Activated CD8-positive, alpha-beta memory T cell treated with anti-CD3 and anti-CD28 coated beads for 48 hours (primary cell): Measurements from ENCODE around the gene ARID3C.
"Not testable (repeated sequence)": the region's sequence is repeated elsewhere in the genome, so short reads cannot be mapped to it uniquely, and the experiment has no call there.

Experiments used
- DNase-seq, 3 experiments: peaks; one replicate each; pipeline ENCODE4 v3.0.0-alpha.2; 2020; ENCODE audit warnings: low read depth in 2 of 3, low spot score in 2 of 3

ARID3C gene

DNA sequence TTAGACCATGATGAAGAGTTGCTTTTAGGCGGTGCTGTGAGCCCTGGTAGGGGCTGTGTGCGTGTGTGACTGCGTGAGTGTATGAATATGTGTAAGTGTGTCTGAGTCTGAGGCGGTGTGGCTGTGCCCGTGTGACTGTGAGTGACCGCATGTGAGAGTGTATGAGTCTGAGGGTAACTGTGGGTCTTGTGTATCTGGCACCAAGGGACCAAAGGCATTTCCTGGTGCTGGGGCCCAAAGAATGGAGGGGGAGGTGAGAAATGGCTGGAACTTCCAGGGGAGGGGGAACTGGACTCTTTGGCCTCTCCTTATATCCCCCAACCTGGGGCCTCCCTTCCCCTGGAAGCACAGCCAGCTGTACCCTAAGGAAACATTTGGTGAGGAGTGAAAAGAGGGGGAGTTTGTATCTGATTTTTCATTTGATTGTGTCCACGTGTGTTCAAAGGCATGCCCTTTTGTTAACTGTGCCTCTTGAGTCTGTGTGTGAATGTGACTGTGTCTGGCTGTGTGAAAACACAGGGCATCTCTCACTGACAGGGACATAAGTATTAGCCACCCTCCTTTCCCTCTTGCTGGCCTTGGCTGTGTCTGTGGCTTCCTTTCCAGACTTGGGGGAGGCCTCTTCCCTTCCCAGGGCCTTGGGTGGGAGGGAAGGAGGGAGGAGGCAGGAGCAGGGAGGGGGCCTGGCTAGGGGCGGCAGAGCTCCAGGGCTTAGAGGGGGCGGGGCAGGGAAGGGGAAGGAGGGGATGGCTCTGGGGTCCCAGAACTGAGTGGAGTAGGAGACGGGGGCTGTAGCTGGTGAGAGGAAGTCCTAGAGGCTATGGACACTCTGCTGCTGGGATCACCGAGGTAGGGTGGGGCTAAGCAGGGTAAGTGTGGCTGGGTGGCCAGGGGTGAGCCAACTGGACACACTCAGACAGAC lies 24.5 kb upstream of the ARID3C start:
- DNase-seq: no peak

DNA sequence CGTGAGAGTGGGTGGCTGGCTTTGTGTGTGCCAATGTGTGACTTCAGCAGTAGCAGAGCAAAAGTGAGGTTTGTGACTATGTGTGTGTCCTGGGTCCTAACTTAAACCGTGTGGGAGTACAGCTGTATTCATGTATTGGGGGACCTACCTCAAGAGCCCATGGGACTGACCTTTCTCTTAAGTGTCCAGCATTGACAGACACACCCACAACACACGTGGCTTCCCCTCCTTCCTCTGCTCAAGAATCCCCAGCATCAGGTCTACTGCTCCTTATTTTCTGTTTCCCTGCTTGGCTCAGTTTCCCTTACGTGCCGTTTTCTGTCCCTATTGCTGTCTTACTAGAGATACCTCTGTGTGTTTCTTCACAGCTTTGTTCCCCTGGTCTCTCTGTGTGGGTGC lies 23.7 kb upstream of the ARID3C start:
- DNase-seq: no peak

DNA sequence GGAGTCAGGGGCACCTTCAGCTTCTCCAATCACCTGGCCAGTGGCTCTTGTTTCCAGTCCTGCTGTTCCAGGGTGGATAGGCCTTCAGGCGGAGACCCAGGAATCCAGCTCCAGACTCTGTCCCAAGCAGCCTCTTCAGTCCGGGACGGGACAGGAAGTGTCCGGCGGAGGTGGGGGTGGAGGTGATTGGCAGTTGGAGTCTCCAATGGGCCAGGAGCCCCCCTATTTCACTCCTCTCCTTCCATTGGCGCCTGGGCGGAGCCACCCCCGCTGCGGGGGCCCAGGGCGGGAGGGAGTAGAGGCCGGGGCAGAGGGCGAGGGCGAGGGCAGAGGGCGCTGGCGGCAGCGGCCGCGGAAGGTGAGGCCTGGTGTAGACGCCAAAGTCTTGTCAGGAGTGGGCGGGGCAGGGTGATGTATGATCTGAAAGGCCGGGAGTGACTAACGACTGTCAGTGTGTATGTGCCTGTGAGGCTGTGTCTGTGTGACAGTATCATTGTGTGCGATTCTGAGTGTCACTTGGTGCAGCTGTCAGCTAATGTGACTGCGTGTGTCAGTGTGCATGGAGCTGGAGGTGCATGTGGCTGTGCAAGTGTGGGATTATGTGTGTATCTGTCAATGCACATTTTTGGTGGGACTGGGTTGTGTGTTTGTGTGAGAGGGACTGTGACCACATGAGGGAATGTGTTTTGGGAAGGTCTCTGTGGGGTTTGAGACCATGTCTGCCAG lies 23.2 kb upstream of the ARID3C start, which contains the start of gene IL11RA:
Gene IL11RA (plus strand): TSS at position 310 of the 726 bp plus-strand sequence. CDS start 3,033 bp downstream, outside the sequence.
- DNase-seq: no peak

DNA sequence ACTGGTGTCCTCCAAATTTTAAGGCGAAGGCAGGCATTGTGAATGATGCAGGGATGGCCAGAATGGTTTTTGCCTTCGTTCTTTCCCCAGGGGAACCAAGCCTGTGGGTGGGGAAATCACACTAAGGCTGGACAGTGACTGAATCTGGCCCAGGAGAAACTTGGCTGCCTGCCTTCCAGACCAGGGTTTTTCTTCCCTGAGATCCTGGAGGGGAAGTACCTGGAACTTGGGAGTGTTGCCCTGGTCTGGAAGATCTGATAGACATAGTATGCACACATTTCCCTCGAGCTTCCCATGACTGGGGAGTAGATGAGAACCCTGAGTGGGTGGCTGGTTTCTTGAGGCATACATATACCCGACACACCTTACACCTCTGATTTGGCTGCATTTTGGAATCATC lies 22.5 kb upstream of the ARID3C start:
- no peak for DNase-seq

DNA sequence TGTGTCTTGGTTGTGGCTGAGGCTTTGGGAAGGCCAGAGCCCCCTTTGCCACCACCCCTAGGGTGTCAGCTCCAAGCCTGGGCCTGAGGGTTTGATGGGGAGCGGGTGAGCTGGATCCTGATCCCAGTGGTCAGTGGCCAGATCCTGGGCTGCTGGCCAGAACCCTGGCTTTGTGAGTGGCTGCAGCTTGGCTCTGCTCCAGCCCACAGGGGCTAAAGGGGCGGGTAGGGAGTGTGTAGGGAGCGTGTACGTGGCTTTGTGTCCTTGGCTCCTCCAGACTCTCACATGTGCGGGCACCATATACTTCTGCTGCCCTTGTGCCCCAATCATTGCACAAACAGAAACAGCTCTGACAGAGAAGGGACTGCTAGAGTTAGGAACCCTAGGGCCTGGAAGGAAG lies 21.9 kb upstream of the ARID3C start:
- DNase-seq: no peak

DNA sequence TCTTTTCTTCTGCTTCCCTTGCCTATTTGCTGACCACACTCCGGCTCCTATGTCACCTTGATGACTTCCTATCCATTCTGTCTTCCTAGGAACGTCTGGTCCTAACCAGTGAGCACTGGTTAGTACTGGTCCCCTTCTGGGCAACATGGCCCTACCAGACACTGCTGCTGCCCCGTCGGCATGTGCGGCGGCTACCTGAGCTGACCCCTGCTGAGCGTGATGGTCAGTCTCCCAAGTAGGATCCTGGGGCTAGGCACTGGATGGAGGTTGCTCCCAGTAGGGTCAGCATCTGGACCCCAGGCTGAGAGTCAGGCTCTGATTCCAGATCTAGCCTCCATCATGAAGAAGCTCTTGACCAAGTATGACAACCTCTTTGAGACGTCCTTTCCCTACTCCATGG lies 19.8 kb upstream of the ARID3C start:
- no peak for DNase-seq

DNA sequence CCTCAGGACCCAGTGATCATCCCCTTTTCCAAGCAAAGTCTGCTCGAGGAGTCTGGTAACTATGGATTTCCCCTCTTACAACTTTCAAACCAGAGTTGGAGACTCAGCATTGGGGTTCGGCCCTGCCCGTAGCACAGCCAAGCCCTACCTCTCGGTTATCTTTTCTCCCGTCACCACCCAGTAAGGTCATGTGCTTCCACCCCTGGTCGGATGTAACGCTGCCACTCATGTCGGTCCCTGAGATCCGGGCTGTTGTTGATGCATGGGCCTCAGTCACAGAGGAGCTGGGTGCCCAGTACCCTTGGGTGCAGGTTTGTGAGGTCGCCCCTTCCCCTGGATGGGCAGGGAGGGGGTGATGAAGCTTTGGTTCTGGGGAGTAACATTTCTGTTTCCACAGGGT lies 18.8 kb upstream of the ARID3C start:
- DNase-seq: no peak

DNA sequence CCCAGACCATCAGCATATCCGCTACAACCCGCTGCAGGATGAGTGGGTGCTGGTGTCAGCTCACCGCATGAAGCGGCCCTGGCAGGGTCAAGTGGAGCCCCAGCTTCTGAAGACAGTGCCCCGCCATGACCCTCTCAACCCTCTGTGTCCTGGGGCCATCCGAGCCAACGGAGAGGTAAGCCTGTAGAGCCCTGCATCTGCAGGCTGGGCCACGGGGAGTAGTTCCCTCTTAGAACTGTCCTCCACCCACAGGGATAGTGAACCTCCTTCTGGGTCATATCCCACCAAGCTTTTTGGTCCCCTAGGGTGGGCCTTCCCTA lies 18.2 kb upstream of the ARID3C start:
- DNase-seq: no peak

DNA sequence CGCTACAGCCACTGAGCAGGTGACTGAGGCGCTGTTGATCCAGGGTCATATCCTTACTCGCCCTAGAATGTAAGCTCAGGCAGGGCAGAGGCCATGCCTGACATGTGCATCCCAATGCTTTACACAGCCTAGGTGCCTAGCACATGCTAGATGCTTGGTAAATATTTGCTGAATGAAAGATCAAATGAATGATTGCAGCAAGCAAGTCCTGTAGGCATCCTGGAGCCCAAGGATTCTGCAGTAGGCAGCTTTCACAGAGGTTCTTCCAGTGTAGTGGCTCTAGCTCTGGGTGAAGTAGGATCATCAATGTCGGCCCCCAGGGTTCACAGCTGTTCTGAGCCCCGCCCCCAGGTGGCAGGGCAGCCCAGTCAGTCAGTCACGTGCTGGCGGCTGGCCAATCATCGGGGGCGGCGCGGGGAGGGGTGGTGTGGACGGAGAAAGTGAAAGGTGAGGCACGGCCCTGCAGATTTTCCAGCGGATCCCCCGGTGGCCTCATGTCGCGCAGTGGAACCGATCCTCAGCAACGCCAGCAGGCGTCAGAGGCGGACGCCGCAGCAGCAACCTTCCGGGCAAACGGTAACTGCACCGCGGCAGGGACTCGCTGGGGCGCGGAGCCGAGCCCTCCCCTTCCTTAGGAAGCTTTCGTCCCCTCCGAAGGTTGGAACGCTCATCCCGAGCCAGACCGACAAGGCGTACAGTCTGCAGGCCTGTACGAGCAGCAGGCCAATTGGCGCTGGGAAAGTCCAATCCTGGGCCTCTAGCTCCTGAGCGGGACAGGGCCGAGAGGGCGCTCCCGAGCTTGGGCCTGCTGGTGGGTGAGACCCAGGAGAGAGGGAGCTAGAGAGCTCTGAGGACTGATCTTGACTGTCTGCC lies 17.6 kb upstream of the ARID3C start, which contains the start of gene GALT:
Gene GALT (plus strand): TSS at position 465 of the 873 bp plus-strand sequence. CDS start 30 bp downstream, at position 495.
- DNase-seq: peak; percentile 90 to 98 (median 97)

DNA sequence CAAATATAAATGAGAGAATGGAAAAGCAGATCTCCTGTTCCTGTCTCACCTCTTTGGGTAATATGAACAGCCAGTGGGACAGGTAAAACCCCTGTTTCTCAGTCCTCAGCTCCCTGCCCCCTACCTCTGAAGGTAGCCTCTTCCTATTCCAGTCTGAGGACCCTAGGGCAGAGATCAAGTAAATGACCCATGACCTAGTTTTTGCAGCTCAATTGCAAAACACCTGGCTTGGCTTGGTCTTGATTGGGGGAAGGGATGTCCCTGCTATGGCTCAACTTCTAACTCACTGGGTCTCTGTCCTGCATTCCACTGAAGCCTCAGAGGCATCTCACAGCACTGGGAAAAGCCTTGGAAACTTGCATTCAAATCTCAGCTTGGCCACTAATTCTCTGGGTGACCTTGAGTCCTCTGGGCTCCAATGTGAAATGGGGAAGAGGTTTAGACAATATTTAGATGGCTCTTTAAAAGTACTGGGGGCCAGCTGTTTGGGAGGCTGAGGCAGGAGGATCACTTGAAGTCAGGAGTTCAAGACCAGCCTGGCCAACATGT lies 16.0 kb upstream of the ARID3C start:
- DNase-seq: no peak

DNA sequence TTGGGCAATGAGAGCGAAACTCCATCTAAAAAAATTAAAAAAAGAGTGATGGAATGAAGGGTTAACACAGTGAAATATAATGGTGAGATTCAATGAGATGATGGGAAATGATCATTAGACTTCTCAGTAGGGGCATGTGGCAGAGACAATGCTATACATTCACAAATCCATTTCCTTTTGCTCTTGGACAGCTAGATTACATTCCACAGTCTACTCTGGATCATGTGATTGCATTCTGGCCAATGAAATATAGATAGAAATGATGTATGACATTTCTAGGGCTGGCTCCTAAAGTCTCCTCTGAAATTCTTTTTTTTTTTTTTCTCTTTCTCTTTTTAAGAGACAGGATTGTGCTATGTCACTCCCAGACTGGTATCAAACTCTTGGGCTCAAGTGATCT lies 13.8 kb upstream of the ARID3C start:
- DNase-seq: no peak

DNA sequence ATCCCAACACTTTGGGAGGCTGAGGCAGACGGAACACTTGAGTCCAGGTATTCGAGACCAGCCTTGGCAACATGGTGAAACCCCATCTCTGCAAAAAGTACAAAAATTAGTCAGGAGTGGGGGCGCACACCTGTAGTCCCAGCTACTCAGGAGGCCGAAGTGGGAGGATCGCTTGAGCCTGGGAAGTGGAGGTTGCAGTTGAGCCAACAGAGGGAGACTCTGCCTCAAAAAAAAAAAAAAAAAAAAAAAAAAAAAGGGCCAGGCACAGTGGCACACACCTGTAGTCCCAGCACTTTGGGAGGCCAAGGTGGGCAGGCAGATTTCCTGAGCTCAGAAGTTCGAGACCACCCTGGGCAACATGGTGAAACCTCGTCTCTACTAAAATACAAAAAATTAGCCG lies 10.5 kb upstream of the ARID3C start:
- DNase-seq: not testable (repeated sequence)

DNA sequence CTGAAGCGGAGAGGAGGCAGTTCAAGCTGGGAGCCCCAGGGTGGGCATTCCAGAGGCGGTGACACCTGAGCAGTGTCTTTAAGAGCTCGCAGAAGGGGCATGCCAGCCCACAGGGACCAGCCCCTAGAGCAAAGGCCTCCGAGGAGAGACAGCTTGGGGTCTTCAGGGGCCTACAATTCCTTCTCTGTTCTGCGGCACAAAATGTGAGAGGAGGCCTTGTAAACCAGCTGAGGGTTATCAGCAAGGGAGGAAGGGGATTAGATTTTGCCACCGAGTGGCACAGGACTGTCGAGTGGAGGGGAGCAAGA lies 9.2 kb upstream of the ARID3C start:
- no peak for DNase-seq

DNA sequence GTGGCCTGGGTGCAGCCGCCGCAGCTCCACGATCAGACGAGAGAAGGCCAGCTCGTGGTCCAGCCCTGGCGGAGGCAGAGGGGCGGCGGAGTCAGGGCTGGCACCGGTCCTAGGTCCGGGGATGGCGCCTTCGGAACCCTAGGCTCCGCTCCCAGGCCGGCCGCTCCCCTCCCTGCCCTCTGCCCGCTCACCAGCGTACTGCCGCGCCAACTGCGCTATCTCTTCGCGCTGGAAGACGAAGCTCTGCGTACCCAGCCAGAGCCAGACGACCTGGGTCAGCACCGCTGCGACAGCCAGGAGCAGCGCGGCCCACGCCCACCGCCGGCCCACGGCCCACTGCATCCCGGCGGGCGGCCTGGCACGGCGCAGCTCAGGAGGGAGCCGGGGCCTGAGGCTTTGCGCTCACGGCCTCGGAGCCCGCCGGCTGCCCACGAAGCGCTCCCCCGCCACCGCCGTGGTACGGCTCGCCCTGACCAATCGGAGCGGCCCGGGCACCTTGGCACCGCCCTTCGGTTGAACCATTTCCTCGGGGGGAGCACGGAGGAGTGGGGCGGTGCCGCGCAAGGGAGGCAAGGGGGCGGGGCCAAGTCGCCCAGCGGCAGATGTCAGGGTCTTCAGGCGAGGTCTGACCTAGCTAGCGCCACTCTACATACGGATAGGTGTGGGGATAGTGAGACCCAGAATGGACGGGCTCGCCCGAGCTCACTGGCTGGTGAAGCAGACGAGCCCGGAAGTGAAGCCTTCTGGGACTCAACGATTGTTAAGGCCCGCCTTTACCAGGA lies 8.7 kb upstream of the ARID3C start, which contains the start of gene SIGMAR1:
Gene SIGMAR1 (minus strand): TSS at position 432 of the 782 bp plus-strand sequence. CDS start 90 bp downstream, at position 342.
- peak; percentile 81 to 90 (median 89) for DNase-seq

DNA sequence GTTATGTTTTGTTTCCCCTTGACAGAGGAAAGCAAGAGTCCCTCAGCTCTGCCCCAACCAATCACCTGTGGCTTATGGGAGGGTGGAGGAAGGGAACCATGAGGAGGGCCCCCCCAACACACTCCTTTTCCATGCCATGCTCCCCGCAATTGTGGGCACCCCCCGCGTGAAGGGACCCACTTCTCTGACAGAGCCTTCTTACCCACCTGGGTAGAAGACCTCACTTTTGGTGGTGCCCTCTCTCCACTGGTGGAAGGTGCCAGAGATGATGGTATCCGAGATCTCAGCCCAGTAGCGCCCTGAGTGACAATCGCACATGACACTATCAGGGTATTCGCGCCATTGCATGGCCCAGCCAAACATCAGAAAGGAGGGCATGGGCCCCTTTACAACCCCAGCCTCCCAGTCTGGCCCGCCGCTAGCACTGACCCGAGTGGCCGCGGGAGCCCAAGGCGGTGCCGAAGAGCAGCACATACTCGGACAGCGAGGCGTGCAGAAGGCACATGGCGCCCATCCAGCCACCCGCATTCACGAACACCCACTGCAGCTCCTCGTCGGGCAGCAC lies 8.0 kb upstream of the ARID3C start:
- no peak for DNase-seq

DNA sequence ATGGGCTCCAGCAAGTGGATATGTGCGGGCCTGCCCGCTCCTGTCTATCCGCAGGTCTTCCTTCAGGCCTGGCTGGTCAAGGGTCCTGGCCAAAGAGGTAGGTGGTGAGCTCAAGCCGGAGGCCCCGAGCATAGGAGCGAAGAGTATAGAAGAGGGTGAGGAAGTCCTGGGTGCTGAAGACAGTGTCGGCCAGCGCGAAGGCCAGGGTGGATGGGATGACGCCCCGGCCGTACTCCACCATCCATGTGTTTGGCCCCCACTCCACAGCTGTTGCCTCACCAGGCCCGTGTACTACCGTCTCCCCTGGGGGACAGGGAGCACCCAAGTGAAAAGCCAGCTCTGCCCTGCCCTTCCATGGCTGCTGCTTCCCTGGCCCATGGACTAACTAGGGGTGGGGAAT lies 6.7 kb upstream of the ARID3C start:
- DNase-seq: no peak

DNA sequence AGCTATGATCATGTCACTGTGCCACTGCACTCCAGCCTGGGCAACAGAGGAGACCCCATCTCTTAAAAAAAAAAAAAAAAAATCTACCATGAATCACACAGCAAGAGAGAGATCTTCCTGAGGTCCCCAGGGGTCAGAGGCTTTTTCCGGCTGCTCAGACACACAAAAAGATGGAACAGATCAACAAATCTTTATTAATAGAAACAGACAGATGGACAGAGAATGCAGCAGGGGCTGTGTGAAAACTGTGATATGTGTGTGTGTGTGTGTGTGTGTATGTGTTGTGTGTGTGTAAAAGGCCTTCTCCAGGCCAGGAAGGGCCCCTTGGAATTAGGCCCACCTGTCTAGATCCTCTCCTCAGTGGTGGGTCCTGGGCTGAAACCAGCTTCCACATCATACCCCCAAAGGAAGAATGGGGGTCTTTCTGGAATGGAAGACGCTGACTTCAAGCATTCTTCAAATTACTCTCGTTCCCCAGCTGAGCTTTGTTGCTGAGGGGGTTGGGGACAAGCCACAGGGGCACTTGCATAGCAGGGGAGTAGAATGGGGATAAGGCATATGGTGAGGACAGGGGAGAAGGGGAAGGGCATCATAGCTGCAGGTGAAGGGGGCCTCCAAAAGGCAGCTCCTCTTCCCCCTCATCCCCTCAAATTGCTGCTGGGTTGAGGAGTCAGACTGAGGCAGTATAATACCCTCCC lies 5.8 kb upstream of the ARID3C start:
- DNase-seq: no peak

DNA sequence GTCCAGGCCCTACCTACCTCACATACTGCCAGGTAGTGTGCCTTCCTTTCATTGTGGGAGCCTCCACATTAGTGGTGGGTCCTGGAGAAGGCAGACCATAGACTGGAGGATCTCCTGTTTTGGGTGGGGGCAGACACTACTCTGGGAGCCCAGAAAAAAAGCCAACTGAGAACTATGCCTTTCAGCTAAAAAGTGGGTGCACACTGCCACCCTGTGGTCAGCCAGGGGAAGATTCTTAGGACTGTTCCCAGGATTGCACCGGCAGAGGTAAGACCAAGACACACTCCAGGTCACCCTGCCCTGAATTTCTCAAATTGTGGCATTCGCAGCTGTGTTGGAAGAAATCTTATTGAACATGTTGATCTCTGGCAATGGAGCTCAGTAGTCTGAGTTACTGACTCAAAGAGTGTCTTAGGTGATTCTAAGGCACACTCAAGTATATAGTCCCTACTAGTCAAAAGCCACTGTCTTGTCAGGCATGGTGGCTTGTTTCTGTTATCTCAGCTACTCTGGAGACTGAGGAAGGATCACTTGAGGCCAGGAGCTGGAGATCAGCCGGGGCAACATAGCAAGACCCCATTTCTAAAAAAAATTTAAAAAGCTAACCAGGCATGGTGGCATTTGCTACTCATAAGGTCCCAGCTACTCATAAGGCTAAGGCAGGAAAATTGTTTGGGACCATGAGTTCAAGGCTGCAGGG lies 5.1 kb upstream of the ARID3C start:
- peak in 1 of 3 experiments; percentile 40 for DNase-seq

DNA sequence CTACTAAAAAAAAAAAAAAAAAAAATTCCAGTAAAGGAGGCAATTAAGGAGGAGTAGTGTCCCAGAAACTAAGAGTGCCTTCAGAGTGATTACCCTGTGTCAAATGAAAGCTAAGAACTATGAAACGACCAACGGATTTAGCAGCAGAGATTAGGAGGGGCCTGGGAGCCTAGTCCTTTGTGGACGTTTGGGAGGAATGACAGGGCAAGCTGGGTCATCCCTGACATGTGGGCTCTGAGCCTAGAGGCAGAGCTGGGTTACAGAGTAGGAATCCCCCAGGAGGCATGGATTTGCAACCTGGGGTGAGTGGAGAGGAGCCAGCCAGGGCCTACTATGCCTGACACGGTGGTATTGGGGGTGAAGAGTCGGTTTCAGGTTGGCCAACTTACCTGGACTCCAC lies 4.3 kb upstream of the ARID3C start:
- no peak for DNase-seq
